HL-60 (cell line): Measurements from ENCODE around the gene PTTG1IP.

Experiments
- DNase-seq, 2 experiments: peaks; one replicate each; pipeline ENCODE4 v3.0.0-alpha.2; 2010 to 2020; ENCODE audit warnings: low read depth in 1 of 2, low spot score in 1 of 2
- H3K27ac ChIP-seq: fragments of 250-450 bp; sonication (Bioruptor Pico); replicated peaks from 2 replicates; pipeline ENCODE4 v1.5.1; 2020; ENCODE audit warnings: mild to moderate bottlenecking, moderate library complexity
- H3K27me3 ChIP-seq: fragments of 250-450 bp; sonication (Bioruptor Pico); 2 replicates; pipeline ENCODE4 v1.5.1; 2021; ENCODE audit warnings: mild to moderate bottlenecking, moderate library complexity; ENCODE audit not compliant: insufficient read depth, poor library complexity, severe bottlenecking
- H3K4me3 ChIP-seq: replicated peaks from 2 replicates; pipeline ENCODE4 v1.5.1; 2011; ENCODE audit warnings: mild to moderate bottlenecking, control low read depth, low read length; ENCODE audit not compliant: insufficient read depth
- CTCF ChIP-seq: IDR thresholded peaks from one replicate; pipeline ENCODE4 v1.5.1; 2011; ENCODE audit warnings: low read length, control low read depth, inconsistent platforms; ENCODE audit not compliant: insufficient read depth
- GABPA ChIP-seq: IDR thresholded peaks from 2 replicates; pipeline ENCODE4 v1.6.1; 2012; ENCODE audit warnings: low read depth
- POLR2AphosphoS5 ChIP-seq: IDR thresholded peaks from 2 replicates; pipeline ENCODE4 v1.6.1; 2012; ENCODE audit warnings: low read depth
- REST ChIP-seq: IDR thresholded peaks from 2 replicates; pipeline ENCODE4 v1.6.1; 2012; ENCODE audit warnings: low read depth; ENCODE audit not compliant: insufficient replicate concordance
- SPI1 ChIP-seq: IDR thresholded peaks from 2 replicates; pipeline ENCODE4 v1.6.1; 2012; ENCODE audit warnings: low read depth, mild to moderate bottlenecking, borderline replicate concordance

PTTG1IP gene

DNA sequence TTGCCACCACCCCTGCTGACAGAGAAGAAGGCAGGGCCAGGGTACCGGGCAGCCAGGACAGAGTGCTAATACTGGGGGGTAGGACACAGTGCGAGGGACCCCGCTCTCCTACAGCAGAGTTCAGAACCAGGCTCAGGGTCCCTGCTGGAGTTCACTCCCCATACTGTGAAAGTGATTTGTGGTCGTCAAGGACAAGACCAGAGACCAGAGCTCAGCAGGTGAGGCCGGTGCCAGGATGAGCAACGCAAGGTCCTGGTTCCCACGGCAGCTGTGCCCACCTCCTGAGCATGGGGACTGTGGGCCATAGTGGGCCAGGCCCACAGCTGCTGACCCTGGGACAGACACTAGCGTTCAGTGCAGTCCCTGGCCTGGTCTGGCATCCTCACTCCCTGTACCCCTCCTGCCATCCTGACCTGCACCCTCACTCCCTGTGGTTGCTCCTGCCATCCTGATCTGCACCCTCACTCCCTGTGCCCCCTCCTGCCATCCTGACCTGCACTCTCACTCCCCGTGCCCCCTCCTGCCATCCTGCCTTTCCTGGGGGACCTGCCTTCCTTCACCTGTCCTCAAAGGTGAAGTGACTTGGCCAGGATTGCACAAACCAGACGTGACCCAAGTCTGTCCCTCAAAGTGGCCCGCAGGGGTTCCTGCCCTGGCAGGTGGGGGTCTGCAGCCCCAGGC lies 13.8 kb upstream of the PTTG1IP start:
- TF ChIP-seq REST (no peak), GABPA (no peak), POLR2AphosphoS5 (no peak), CTCF (no peak), SPI1 (no peak)
- H3K27ac ChIP-seq, result no peak overlapping the region
- H3K27me3 ChIP-seq, result no peaks in the 10 kb centered on the region
- H3K4me3 ChIP-seq, result no peak overlapping the region
- DNase-seq, result no peak

DNA sequence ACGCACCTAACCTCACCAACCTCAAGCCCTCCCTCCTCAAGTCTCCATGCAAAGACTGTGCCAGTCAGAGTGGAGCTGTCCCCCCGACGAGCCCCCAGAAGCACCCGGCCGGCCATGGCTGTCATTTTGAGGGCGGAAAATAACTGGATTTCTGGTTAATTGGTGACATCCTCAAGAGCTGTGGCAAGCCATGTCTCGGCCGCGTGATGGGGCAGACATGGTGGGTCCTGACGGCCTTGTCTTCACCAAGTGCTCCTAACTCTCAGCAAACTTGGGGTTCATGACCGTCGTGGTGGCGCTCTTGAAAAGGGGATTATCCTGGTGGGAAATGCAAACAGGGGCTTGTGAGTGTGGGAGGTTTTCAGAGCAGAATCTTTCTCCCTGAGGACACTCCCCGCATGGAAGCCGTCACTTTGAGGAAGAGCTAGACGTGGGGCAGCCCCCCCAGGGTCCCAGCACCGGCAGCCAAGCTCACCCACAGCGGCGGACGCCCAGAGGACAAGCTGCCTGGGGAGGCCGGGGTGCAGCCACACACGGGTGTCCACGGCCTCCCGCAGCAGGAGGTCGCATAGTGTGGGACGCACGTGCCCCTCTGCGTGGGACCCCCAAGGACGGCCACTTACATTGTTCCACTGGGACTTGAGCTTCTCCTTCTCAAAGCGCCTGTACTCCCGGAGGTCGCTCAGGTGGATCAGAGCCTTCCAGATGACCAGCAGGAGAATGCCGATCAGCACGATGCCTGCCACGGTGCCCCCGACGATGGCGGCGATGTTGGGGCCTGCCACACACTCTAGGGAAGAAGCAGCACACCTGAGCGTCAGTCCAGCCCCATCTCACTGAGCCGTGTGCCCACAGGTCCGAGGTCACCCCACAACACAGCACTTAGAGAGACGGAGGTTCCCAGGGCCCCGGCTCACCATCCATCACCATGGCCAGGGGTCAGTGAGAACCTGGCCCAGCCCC lies 12.9 kb upstream of the PTTG1IP start:
- no peak for TF ChIP-seq SPI1
- TF ChIP-seq REST, result no peak
- no peak for TF ChIP-seq POLR2AphosphoS5
- TF ChIP-seq CTCF, result no peak
- TF ChIP-seq GABPA, result no peak
- Histone ChIP-seq H3K4me3 (no peak overlapping the region), H3K27ac (no peak overlapping the region), H3K27me3 (no peaks in the 10 kb centered on the region)
- no peak for DNase-seq

- H3K27ac ChIP-seq, result no peak overlapping the region
- H3K4me3 ChIP-seq, result no peak overlapping the region
- DNase-seq, result no peak
- H3K27me3 ChIP-seq, result no peaks in the 10 kb centered on the region
- TF ChIP-seq SPI1 (no peak), GABPA (no peak), POLR2AphosphoS5 (no peak), REST (no peak), CTCF (no peak)
These were observed 12.1 kb upstream of the PTTG1IP start for GRCh38 chr21:44885615-44886014.
